MCF 10A (cell line): ENCODE data around the gene GP1BB. TPM values are rescaled to one million over a fixed set of nuclear protein-coding genes. Genes with fewer than 3 reads are reported as not detected.

Source experiments
- BruUV-seq: library from RNA; stranded (reverse); fragments of 400-500 nt; replicated peaks from 2 replicates; lab custom pipeline; 2021; lab: Mats Ljungman, UMichigan
- CTCF ChIA-PET: fragments of 300-600 bp; sonication (Branson Sonifier 250); formaldehyde crosslinking; extraction: SDS; loops from one replicate; lab custom pipeline; 2021; ENCODE audit warnings: antibody characterized with exemption, inconsistent platforms; lab: Yijun Ruan, JAX
- POLR2A ChIA-PET: fragments of 300-600, 350-650 bp; sonication (Branson Sonifier 250); formaldehyde crosslinking; extraction: SDS; loops from one replicate; lab custom pipeline; 2020; ENCODE audit warnings: antibody characterized with exemption, inconsistent platforms; lab: Yijun Ruan, JAX
- DNase-seq: peaks from one replicate; pipeline ENCODE4 v3.0.0-alpha.2; 2018; ENCODE audit not compliant: unreplicated experiment
- H3K27ac Mint-ChIP-seq: one replicate; pipeline ENCODE4 v1.8.0; 2022; ENCODE audit warnings: mild to moderate bottlenecking, low read depth, mixed read lengths; ENCODE audit not compliant: unreplicated experiment
- H3K27me3 Mint-ChIP-seq: one replicate; pipeline ENCODE4 v1.8.0; 2022; ENCODE audit warnings: mixed read lengths; ENCODE audit not compliant: insufficient read depth, unreplicated experiment
- H3K36me3 Mint-ChIP-seq: one replicate; pipeline ENCODE4 v1.8.0; 2022; ENCODE audit warnings: mild to moderate bottlenecking, moderate library complexity, mixed read lengths; ENCODE audit not compliant: insufficient read depth, unreplicated experiment
- H3K4me1 Mint-ChIP-seq: one replicate; pipeline ENCODE4 v1.8.0; 2022; ENCODE audit warnings: mixed read lengths; ENCODE audit not compliant: insufficient read depth, unreplicated experiment
- H3K4me3 Mint-ChIP-seq: one replicate; pipeline ENCODE4 v1.8.0; 2022; ENCODE audit warnings: mild to moderate bottlenecking, moderate library complexity, mixed read lengths; ENCODE audit not compliant: unreplicated experiment
- H3K9me3 Mint-ChIP-seq: one replicate; pipeline ENCODE4 v1.8.0; 2022; ENCODE audit warnings: mixed read lengths; ENCODE audit not compliant: unreplicated experiment
- CTCF ChIP-seq: fragments of 200-600 bp; IDR thresholded peaks from one replicate; pipeline ENCODE4 v1.8.0; 2022; ENCODE audit warnings: antibody characterized with exemption, mild to moderate bottlenecking; ENCODE audit not compliant: unreplicated experiment
- intact Hi-C: fragments of 100-400 bp; cut with micrococcal nuclease; formaldehyde crosslinking; loops from 2 replicates; pipeline ENCODE4 v1.14.1; 2022
- total RNA-seq: library from RNA; stranded (reverse); gene quantifications from 2 replicates; pipeline ENCODE4 v1.2.3, GENCODE V29; 2022

The GP1BB gene
- total RNA-seq, 1 experiment from 2014 or later: 0.37 TPM

GRCh38 chr22:19755145-19755710 lies 31.9 kb downstream of the GP1BB start:
- CTCF ChIA-PET: interaction anchor here (0.6 to 1.6 kb wide), 4 partner anchors 12 to 163 kb away, joined by 3 to 7 read pairs (median 5); no protein-coding TSS in a partner anchor
- BruUV-seq: no TSS peak
- Mint-ChIP-seq H3K27me3 (peaks cover 21% of the 10 kb centered on the region), H3K4me3 (no peak overlapping the region), H3K4me1 (peaks cover 6% of the 10 kb centered on the region), H3K36me3 (peaks cover 3% of the 10 kb centered on the region), H3K9me3 (no peaks in the 10 kb centered on the region), H3K27ac (no peak overlapping the region)
- no peak for TF ChIP-seq CTCF
- POLR2A ChIA-PET: no interaction called here
- intact Hi-C loops: no loop called here
- DNase-seq: no peak

GRCh38 chr22:19755722-19756287 lies 32.5 kb downstream of the GP1BB start:
- DNase-seq: no peak
- ChIA-PET CTCF (interaction anchor here (0.5 to 1.6 kb wide), 32 partner anchors 9 to 188 kb away, joined by 3 to 17 read pairs (median 4); no protein-coding TSS in a partner anchor), POLR2A (interaction anchor here (0.6 to 1.4 kb wide), 9 partner anchors 18 to 186 kb away, joined by 3 to 7 read pairs (median 3); partner anchors contain the start of genes COMT, GNB1L, RTL10 and TXNRD2)
- no peak for TF ChIP-seq CTCF
- Mint-ChIP-seq H3K36me3 (peaks cover 6% of the 10 kb centered on the region), H3K9me3 (no peaks in the 10 kb centered on the region), H3K4me3 (no peak overlapping the region), H3K4me1 (peaks cover 9% of the 10 kb centered on the region), H3K27me3 (peaks cover 27% of the 10 kb centered on the region), H3K27ac (no peak overlapping the region)
- intact Hi-C loops: loop anchor here (1.0 kb wide), 1 partner anchor 154 kb away; no protein-coding TSS in a partner anchor
- BruUV-seq: no TSS peak

GRCh38 chr22:19756288-19757128 lies 33.2 kb downstream of the GP1BB start:
- TF ChIP-seq CTCF: peak; percentile 61
- no peaks in the 10 kb centered on the region for H3K9me3 Mint-ChIP-seq
- H3K36me3 Mint-ChIP-seq: peaks cover 6% of the 10 kb centered on the region
- peak overlapping the region; percentile 50 for H3K4me3 Mint-ChIP-seq
- ChIA-PET POLR2A (interaction anchor here (0.6 to 1.4 kb wide), 10 partner anchors 17 to 185 kb away, joined by 3 to 7 read pairs (median 3); partner anchors contain the start of genes COMT, GNB1L, RTL10 and TXNRD2), CTCF (interaction anchor here (0.5 to 1.6 kb wide), 31 partner anchors 8 to 188 kb away, joined by 3 to 17 read pairs (median 4); no protein-coding TSS in a partner anchor)
- intact Hi-C loops: loop anchor here (1.0 kb wide), 1 partner anchor 154 kb away; no protein-coding TSS in a partner anchor
- H3K4me1 Mint-ChIP-seq: peaks cover 9% of the 10 kb centered on the region
- BruUV-seq: no TSS peak
- H3K27ac Mint-ChIP-seq: no peak overlapping the region
- H3K27me3 Mint-ChIP-seq: peaks cover 27% of the 10 kb centered on the region
- peak; percentile 75 for DNase-seq
